Measurements from ENCODE around the gene ACRV1. TPM values are rescaled to one million over a fixed set of nuclear protein-coding genes. Genes with fewer than 3 reads are reported as not detected.
"Not testable (repeated sequence)": the region's sequence is repeated elsewhere in the genome, so short reads cannot be mapped to it uniquely, and the experiment has no call there.

The ACRV1 gene
- under 1 TPM; 0.18 to 0.55 (median 0.36) TPM for polyA plus RNA-seq (ENCODE audit: insufficient read length in 10 of 10)
- long read RNA-seq, donor 1 = 0 reads
- long read RNA-seq, donor 2 = 0 reads
- long read RNA-seq, donor 3 = 0 reads
- long read RNA-seq, donor 4 = 0 reads
- long read RNA-seq, donor 5 = 0 reads
- long read RNA-seq, donor 6 = 0 reads
- long read RNA-seq, donor 7 = 0 reads
- long read RNA-seq, donor 8 = 0 reads
- long read RNA-seq, donor 9 = 0 reads

GRCh38 chr11:125680747-125681146, at the start of gene ACRV1:
Gene ACRV1, minus strand, starts transcription at chr11:125680847. Its CDS starts 67 bp downstream, at chr11:125680780.
- no peak for DNase-seq

DNA sequence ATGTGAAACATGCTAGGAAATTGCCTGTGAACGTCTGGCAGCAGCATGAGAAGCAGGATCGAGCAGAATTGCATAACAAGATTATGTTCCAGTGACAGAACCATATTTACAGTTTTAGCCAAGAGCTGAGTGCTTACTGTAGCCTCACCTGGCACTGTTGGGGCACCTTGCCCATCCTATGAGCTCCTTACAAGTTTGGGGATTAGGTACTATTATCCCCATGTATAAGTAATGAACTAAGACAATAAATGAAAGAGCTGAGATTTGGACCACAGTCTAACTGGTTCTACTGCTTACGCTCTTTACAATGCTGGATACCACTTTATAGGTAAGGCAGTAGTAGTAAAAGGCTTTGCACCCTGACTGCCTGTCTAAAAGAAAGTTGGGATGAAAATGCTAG, 48.3 kb upstream of the ACRV1 start:
- DNase-seq = no peak

DNA sequence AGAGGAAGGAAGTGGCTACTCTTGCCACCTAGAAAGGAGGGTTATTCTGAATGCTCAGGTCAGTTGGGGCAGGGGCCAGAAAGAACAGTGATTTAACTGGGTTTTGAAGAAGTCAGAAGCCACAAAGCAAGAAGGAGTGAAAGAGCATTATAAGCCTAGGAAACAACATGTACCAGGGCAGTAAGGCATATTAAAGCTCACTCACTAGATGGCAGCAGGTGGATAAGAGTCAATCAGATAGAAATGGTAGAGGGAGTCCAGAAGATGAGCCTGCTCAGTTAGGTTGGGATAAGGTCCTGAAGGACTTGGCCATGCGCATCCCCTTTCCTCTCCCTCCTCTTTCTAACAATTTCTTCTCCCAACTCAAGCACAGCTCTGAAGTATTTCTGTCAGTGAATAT, 43.5 kb upstream of the ACRV1 start:
- DNase-seq = no peak

DNA sequence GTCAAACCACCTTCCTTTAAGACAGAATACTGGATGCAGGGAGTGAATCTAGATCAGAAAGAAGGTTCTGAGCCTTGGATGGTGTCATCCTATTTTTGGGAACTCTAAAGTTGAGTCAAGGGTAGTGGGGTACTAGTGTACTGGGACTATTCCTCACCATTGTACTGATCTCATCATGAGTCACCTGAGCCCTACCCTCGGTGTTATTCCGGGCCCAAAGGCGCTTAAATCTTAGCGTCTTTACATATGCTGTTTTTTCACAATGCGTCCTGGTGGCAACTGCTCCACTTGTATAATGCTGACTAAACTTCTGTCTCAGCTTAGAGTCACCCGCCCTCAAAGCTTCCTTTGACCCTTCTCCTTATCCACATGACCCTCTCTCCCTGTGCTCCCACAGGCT, 40.1 kb upstream of the ACRV1 start:
- no peak for DNase-seq

GRCh38 chr11:125704686-125705085, 24.0 kb upstream of the ACRV1 start:
- not testable (repeated sequence) for DNase-seq

DNA sequence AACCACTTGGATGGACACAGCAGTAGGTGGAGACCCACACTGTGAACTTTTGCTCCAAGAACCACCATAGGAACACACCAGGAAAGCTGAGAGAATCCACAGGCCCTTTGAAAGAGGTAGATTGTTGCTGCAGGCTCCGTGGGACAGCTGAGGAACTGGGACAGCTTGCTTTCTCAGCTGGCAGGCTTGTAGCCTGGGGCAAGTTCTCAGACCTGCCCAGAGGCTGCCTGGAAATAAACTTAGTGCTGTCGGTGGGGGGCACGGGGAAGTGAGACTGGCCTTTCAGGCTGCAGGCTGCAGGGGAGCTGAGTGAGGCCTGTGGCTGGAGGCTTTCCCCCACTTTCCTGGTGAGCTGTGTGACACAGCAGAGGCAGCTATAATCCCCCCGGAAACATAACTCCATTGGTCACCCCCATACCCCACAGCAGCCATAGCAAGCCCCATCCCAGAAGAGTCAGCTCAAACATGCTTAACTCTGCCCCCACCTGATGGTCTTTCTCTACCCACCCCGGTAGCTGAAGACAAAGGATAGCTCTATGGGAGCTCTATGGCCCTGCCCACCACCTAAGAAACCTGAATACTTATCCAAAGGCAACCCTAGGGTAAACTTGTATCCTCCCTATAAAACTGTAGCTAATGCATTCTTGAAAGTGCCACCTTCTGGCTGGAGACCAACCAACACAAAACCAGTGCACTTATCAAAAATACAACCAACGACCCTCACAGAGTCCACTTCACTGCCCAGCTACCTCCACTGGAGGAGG, 21.4 kb upstream of the ACRV1 start:
- no peak for DNase-seq

DNA sequence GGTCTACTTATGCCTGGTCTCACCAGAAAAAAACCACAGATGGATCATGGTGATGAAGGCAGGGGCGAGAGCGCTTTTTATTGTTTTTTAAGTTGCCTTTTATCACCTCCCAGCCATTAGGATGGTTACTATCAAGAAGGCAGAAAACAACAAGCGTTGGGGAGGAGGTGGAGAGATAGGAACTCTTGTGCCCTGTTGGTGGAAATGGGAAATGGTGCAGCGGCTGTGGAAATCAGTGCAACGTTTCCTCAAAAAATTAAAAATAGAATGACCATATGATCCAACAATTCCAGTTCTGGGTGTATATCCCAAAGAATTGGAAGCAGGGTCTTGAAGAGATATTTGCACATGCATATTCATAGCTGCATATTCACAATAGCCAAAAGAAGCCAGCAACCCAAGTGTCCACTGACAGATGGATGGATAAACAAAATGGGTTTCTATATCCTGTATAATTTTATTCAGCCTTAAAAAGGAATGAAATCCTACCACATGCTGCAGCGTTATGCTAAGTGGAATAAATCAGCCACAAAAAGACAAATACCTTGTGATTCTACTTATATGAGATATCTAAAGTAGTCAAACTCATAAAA, 20.5 kb upstream of the ACRV1 start:
- DNase-seq = no peak

DNA sequence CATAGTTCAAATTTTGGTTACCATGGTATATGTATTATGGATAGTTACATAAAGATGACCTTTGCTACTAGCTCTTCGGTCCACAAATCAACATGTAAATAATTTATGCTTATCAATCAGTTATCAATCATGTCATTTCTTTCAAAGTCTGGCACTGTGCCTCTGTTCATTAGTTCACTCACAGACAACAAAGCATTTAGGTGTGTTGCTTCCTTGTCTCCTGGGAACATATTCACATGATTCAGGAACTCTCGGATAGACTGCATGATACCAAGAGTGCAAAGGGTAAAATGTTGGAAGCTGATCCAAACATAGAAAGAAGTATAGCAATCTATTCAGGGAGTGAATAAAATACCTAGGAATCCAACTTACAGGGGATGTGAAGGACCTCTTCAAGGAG, 14.3 kb upstream of the ACRV1 start:
- DNase-seq = no peak

- DNase-seq = no peak
Measured at GRCh38 chr11:125692887-125693286, 12.2 kb upstream of the ACRV1 start.

- DNase-seq = no peak
Measured at GRCh38 chr11:125690006-125690405, 9.4 kb upstream of the ACRV1 start.

- DNase-seq = no peak
Measured at GRCh38 chr11:125689274-125689859, 8.7 kb upstream of the ACRV1 start.

DNA sequence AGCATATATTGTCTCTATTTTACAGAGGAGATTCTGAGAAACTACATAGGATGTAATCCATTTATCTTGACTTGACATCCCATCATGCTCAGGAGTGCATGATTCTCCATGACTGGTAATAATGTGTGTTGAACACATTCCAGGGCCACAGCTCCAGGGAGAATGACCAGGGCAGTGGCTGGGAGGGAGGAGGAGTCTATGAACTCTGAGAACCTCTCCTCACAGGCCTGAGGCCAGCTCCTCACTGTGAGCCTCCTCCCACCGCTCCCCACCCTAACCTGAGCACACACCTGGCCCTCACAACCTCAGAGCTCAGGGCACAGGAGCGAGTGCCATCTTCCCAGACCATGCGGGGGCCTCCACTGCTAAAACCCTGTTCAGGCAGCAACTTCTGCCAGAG, 8.0 kb upstream of the ACRV1 start:
- no peak for DNase-seq

DNA sequence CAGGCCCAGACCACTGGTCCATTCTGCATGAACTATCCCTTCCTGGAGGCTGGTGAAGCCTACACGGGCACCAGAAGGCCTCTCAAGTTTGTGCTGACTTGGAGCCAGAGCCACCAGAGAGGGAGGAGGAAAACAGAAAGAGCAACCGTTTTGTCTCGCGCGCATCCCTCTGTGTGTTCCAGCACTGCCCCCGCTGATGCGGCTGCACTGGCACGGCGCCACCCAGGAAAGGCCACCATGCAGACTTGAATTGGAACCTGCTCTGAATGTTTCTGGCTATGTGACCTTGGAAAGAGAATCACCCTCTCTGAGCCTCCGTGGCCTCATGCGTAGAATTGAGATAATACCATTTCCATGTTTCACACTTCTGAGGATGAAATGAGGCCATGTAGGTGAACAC, 7.4 kb upstream of the ACRV1 start:
- no peak for DNase-seq

DNA sequence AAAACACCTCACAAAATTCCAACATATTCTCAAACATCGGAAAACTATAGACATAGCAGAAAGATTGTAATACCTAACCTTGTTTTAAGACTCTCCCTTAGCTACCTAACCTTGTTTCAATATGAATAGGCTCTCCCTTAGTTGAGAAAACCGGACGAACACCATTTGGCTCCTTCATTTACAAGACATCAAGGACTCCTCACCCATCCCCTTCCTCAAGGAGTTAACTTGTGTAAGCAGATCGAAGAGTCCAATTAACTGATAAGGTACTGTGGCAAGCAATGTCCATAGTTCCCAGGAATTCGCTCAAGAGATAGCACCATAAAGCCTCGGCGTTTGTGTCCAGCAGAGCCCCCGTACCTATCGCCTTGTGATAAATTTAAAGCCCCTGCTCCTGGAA, 4.6 kb upstream of the ACRV1 start:
- DNase-seq = no peak

DNA sequence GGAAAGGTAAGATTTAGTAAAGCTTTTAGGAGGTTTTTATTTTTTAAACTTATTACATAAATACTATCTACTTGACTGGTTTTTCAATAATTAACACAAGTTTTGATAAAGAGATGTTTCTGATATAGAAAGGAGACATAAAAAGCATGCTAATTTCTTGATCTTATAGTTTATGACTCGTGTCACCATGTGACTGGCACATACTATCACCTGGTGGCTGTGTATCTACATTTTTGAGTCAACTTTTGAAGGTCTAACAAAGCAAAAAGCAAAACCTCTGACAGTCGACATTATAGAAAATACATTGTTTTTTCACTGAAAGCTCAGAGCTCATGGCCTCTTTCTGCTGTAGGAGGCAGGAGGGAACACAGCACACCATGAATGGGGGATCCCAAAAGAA, 810 bp downstream of the ACRV1 start:
- no peak for DNase-seq

DNA sequence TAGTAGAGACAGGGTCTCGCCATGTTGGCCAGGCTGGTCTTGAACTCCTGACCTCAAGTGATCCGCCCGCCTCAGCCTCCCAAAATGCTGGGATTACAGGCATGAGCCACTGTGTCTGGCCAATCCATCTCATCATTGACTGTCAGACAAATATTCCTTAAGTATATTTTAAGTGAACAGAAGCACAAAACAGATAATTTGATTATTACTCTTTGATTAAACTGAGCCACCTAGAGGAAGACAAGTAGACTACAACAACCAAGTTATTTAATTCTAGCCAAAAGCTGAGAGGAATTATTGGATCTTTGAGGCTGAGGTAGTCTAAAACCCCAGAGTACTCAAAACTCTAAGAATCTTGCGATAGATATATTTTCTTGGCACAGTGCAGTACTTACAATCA, 1.2 kb downstream of the ACRV1 start:
- DNase-seq = no peak

DNA sequence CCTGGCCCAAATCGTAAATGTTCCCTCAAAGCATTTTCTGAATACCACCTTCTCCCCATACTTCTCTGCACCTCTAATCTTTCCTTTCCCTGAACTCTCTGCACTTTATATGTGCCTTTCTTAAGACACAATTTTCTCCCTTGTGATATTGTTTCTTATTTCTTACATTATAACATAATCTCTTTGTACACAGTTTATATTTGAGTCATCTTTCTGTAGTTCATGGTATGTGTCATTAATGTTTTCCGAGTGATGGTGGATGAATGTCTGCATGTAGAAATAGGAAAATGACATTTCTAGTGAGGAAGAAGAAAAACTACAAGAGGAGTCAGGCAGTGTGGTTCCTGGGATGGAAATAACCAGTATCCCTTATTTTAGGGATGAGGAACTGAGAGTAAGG, 5.5 kb downstream of the ACRV1 start:
- DNase-seq = no peak

DNA sequence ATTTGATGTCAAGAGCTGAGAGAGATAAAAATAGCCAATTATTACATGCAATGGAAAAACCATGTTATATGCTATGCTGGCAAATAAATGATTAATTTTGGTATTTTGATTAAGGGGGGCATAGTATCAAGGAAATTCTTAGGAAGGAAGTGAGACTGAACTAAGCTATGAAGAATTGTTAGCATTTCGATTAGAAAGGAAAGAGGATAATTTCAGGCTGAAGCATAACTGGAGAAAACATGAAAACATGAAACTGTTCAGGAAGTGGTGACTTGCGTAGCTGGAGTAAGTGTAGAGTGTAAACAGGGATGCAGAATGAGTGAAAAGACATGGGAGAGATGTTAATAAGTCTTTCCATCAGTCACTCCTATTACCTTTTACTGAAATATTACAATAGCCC, 6.4 kb downstream of the ACRV1 start:
- DNase-seq = no peak

DNA sequence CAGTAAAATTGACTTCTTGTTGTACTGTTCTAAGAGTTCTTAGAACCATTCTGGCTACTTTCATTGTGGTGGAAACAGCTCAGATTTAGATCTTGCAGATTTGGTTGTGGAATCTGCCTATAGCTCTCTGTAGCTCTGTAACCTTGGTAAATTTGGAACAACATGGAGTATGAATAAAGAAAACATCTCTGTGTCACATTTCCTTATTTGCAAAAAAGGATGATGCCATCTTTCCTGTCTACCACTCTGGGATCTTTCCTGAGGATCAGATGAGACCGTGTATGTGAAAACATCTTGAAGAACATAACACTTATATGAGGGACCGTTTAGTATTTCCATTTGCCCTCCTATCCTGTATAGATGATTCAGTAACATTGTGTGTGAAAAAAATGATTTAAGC, 9.1 kb downstream of the ACRV1 start:
- no peak for DNase-seq

- DNase-seq = no peak
Measured at GRCh38 chr11:125670172-125670571, 10.5 kb downstream of the ACRV1 start.

GRCh38 chr11:125667151-125667550, 13.5 kb downstream of the ACRV1 start:
- no peak for DNase-seq

DNA sequence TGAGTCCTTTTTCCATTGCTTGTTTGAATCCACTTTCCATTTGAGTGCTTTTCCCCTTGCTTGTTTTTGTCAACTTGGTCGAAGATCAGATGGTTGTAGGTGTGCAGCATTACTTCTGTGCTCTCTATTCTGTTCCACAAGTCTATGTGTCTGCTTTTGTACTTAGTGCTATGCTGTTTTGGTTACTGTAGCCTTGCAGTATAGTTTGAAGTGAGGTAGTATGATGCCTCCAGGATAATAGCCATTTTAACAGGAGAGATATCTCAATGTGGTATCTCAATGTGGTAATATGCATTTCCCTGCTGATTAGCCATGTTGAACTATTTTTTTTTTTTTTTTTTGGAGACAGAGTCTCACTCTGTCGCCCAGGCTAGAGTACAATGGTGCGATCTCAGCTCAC, 16.7 kb downstream of the ACRV1 start:
- DNase-seq = no peak

DNA sequence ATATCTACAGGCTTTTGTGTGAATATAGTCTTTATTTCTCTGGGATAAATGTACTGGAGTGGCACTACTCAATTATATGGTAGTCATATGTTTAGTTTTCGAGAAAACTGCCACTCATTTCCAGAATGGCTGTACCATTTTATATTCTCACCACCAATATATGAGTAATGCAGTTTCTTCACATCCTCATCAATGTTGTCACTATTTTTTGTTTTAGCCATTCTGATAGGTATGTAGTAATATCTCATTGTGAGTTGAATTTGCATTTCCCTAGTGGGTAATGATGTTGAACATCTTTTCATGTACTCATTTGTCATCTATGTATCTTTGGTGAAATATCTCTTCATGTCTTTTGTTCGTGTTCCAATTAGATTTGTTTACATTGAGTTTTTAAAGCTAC, 18.0 kb downstream of the ACRV1 start:
- no peak for DNase-seq

All from muscle of back (tissue), 13 donors.